IPS DF 19.7 (cell line): Measurements from ENCODE around the gene DLG5.

ENCODE experiments used
- DNase-seq: peaks from one replicate; pipeline ENCODE4 v3.0.0-alpha.2; 2013; ENCODE audit warnings: low read depth, low spot score

The DLG5 gene

DNA sequence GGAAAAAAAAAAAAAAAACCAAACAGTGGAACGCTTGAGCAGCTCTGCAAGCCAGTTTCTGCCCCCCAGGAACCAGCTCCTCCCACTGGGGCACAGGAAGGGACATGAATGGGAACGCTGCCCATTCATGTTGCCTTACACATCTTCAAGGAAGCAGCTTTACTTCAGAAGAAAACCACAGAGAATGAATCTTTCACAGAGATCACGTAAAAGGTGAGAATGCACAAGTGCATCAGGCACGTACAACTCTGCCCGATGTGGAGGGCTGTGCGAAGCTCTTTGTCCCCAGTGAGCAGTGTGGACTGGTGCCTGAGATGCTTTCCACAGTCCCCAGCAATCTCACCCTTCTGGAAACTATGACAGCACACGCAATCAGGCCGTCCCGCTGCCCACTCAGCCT, 106.2 kb downstream of the DLG5 start:
- DNase-seq: no peak

DNA sequence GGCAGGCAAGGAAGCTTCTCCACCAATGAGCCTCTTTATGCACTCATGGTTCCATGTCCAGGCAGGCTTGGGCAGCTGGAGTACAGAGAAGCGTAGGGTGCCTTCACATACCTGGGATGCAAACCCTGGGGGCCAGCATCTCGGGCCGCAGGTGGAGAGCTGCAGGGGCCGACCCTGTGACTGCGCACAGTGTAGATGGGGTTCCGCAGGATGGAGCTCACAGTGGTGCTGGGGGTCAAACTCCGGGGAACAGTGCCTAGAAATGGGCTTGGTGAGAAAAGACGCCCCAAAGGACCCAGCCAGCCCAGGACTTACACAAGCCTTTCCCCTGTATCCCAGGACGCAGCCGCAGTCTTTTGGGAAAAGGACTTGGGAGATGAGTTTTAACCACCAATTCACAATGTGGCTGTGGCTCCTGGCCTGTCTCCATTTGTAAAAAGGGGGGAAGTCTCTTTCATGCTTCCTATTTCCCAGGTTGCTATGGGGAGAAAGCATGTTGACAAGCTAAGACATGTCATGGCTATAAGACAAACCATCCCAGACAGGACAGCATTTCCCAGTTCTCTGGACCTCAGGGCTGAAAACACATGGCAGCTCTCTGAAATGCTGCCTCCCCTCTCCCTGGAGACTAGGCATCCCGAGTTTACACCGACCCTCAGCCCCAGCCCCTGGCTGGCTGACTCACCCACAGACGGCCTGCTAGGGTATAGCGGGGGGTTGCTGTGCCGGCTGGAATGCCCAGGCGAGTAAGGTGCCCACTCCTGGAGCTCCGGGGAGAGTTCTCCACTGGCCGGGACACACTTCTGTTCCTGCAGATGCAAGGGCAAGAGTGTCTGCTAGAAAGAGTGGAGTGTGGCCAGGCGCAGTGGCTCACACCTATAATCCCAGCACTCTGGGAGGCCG, 107.1 kb downstream of the DLG5 start:
- no peak for DNase-seq

DNA sequence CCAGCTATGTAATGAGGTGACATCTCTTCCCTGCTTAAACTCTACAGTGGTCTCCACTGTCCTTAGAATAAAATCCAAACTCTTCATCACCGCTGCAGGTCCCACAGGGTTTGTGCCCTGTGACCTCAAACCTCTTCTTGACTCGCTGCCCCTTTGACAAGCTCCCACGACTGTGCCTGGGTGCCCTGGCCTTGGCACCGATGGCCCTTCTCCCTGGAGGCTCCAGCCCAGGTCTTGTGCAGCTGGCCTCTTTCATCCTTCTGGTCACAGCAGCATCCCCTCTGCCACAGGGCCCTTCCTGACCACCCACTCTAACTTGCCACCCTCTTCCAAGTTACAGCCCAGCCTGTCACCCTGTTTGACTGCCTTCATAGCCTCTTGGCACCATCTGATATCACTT, 108.2 kb downstream of the DLG5 start:
- DNase-seq: no peak

DNA sequence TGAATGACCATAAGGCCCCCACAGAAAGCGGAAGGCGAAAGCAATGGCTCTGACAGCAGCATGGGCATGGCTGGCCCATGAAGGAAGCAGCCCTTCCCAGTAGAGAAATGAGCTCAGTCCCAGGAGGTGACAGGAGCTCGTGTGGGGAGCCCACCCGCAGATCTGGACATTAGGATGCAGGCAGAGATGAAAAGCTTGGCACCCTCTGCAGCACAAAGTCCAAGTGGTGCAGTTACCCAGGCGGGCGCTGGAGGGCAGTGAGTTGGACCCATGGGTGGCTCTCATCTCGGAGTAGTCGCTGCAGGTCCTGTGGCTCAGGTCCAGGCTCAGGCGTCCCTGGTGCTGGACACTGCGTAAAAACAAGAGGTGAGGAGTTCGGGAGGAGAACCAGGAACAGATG, 109.0 kb downstream of the DLG5 start:
- no peak for DNase-seq

- DNase-seq: no peak
Observed at GRCh38 chr10:77816311-77816710, 110.2 kb downstream of the DLG5 start.

- DNase-seq: no peak
Observed at GRCh38 chr10:77812741-77813140, 113.8 kb downstream of the DLG5 start.

- DNase-seq: no peak
Observed at GRCh38 chr10:77811831-77812430, 114.6 kb downstream of the DLG5 start.

- no peak for DNase-seq
Observed at GRCh38 chr10:77810446-77811335, 115.9 kb downstream of the DLG5 start.

- DNase-seq: no peak
Observed at GRCh38 chr10:77809336-77809735, 117.2 kb downstream of the DLG5 start.

DNA sequence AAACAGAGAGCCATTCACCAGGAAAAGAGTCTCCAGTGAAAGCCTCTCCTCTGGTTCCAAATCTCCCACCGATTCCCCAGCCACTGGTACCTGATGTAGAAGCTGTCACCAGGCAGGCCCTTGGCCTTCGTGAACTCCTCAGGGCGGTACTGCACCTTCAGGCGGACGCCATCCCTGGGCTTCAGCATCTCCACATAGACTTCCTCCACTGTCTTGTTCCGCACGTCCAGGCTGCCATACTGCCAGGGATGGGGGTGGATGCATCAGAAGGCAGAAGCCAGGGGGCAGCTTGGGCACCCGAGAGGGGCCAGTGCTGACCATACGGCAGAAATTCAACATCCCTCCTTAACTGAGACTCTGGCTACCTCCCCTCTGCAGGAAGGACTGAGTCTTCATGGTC, 118.8 kb downstream of the DLG5 start:
- no peak for DNase-seq

- DNase-seq: no peak
Observed at GRCh38 chr10:77806511-77807157, 119.9 kb downstream of the DLG5 start.

GRCh38 chr10:77805676-77806075, 120.9 kb downstream of the DLG5 start:
- DNase-seq: no peak

DNA sequence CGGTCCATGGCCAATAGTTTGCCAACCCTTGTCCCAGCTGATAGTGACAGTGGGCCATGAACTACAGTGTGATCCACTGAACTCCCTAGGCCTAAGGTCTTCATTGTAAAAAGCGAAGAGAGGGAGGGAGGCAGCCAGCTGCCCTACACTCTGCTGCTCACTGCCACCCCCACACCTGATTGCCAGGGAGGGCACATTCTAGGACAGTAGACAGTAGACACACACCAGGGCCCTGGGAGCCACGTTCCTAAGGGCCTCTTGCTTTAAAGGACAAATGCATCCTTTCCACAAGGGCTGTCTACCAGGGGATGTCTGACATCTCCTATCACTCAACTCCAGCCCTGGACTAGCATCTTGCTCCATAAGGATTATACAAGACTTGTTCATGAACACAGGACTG, 122.2 kb downstream of the DLG5 start:
- no peak for DNase-seq

DNA sequence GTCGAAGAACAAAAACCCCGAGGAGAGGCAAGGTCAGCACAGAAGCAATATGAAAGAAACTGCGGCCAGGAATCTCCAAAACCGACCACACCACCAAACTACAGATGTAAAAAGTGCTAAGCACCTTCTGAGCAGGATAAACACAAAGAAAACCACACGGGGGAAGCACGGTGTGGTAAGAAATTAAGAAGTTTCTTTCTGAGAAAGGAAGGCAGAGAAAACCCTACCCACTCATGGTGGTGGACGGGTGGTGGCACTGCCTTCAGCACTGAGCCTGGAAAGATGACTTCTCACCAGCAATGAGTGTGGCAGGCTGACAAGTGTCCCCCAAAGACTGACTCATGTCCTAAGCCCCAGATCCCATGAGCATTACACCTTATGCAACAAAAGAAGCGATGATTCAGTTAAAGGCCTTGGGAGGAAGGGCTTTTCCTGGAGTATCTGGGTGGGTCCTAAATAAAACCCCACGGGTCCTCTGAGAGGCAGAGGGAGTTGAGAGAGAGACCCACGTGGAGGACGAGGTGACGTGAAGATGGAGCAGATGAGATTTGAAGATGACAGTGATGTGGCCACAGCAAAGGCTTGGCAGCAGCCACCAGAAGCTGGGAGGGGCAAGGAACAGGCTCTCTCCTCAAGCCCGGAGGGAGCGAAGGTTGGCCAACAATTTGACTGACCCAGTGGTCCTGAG, 124.9 kb downstream of the DLG5 start:
- no peak for DNase-seq

DNA sequence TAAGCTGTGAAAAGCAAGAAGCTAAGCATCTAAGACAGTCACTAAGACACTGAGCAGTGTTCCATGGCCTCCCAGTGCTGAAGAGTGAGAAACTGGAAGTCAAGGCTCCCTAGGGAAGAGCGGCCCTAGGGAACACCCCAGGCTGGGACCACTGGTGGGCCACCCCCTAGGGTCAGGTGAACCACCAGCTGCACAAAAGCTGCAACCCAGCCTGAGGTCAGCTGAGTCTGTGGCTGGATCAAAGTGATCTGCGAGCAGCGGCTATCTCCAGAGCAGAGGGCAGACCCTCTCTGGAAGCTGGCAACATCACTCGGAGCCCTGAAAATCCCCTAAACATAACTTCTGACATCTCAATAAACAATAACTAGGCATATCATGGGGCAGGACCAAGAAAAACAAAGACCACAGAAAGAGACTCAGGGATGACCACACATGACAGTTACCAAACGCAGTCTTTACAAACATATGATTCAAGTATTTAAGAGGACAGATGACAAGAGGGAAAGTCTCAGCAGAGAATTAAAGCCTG, 125.8 kb downstream of the DLG5 start:
- DNase-seq: no peak

DNA sequence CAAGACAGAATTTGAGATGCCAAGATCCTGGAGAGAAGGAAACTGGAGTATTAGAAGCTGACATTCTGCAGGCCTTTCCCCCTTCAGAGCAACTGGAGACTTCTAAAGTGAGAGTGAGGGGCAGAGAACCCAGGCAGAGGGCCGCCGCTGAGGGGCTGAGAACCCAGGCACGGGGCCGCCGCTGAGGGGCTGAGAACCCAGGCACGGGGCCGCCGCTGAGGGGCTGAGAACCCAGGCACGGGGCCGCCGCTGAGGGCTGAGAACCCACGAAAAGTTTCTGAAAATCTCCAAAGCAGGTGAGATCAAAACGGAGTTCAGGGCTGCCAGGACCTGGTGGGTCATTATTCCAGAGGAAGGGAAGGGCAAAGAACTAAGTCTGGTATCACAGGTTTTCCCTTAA, 126.2 kb downstream of the DLG5 start:
- no peak for DNase-seq

DNA sequence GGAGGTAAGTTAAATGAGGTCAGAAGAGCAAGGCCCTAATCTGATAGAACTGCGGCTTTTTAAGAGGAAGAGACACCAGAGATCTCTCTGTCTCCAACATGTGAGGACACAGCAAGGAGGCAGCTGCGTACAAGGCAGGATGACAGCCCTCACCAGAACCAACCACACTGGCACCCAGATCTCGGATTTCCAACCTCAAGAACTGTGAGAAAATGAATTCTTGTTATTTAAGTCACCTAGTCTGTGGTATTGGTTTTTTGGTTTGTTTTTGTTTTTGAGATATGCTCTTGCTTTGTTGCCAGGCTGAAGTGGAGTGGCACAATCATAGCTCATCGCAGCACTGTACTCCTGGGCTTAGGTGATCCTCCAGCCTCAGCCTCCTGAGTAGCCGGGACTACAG, 127.2 kb downstream of the DLG5 start:
- DNase-seq: no peak

- DNase-seq: no peak
Observed at GRCh38 chr10:77798940-77799339, 127.6 kb downstream of the DLG5 start.

DNA sequence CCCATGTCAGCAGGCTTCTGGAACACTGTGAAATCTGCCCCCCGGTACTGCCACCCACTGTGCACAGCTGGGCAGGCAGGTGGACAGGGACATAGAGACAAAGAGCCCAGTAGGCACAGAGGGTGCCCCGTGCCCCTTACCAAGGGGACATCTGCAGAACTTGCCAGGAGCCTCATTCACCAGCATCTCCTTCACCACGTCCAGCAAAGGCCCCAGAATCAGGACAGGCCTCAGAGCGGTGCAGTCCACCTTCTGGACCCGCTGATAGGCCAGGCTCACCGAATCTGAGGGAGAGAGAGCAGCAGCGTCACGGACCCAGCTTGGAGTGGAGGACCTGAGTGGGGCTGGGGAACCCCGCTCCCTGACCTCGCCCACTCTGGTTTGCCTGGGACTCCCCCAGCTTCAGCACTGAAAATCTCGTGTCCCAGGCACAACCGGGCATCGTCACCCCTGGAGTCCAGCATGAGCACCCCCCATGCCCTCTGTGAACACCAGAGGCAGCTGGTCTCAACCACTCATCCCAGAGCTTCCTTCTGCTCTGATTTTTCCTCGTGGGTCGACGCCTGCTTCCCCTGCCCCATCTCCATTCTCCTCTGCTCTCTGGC, 130.1 kb downstream of the DLG5 start:
- DNase-seq: no peak

DNA sequence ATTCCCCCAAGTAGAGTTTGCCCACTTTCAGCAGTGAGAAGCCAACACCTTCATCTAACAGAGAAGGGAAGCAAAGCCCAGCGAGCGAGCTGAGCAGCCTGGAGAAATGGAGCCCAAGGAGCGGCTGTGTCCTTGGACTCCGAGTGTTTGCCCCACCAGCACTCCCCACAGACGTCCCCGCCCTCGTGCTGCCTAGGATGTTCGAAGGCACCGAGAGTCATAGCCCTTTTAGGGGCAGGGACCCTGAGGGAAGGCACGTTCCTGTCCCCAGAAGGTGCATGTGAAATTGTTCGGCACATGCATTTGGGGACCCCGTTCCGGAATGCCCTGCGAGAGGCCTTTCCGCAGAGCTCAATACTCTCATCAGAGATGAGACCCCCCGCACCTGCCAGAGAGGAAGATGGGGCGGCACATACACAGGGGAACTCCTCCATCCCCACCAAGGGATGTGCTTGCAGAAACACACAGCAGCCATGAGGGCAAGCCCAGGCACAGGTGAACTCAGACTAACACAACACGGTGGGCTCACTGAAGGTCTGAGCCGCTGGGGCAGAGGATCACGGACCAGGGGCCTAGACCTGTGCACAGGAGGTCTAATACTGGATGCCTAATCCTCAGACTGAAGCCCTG, 131.0 kb downstream of the DLG5 start:
- DNase-seq: no peak
